ENCODE measurements around the gene CBX4.
A peak's percentile ranks its signal among the peaks of the same experiment; 100 is the strongest.

The CBX4 gene

DNA sequence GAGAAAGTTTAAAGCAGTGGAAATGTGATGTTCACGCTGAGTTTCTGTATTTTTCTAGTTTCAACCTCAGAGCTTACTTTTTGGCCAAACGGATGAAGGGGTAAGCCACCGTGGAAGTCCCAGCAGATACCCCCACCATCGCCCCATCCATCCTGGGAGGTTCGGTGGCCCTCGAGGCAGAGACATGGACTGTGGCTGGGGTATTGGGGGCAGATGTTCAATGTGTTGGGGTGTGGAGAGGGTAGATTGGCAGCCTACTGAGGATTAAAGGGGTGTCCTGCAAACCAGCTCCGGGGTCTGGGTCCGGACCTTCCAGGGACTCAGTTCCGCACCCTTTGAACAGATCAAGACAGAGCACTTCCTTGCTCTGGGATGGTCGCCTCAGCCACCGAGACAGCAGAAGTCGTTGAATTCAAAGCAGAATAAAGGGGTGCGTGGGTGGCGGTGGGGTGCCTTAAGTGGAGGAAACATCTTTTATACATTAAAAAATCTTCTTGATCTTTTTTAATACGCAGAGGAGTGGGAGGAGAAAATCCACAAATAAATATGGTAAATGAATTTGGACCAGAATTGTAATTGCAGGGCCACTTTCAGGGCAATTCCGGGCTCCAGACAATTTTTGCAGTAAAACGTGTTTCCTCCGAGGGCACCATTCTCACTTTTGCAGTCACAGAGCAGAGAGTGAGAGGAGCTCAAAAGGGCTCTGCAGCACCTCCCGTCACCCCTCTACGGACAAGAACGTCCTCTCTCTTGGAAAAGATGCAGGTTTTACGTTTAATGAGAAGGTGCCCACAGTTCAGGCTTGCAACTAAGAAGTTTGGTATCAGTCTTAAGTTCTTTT is 34.2 kb downstream of the CBX4 start:
- TF ChIP-seq, protein P1, sequence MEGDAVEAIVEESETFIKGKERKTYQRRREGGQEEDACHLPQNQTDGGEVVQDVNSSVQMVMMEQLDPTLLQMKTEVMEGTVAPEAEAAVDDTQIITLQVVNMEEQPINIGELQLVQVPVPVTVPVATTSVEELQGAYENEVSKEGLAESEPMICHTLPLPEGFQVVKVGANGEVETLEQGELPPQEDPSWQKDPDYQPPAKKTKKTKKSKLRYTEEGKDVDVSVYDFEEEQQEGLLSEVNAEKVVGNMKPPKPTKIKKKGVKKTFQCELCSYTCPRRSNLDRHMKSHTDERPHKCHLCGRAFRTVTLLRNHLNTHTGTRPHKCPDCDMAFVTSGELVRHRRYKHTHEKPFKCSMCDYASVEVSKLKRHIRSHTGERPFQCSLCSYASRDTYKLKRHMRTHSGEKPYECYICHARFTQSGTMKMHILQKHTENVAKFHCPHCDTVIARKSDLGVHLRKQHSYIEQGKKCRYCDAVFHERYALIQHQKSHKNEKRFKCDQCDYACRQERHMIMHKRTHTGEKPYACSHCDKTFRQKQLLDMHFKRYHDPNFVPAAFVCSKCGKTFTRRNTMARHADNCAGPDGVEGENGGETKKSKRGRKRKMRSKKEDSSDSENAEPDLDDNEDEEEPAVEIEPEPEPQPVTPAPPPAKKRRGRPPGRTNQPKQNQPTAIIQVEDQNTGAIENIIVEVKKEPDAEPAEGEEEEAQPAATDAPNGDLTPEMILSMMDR (conservative IDR thresholded peaks at IDR 0.05): no peak
- no peak overlapping the region for H3K27ac ChIP-seq

DNA sequence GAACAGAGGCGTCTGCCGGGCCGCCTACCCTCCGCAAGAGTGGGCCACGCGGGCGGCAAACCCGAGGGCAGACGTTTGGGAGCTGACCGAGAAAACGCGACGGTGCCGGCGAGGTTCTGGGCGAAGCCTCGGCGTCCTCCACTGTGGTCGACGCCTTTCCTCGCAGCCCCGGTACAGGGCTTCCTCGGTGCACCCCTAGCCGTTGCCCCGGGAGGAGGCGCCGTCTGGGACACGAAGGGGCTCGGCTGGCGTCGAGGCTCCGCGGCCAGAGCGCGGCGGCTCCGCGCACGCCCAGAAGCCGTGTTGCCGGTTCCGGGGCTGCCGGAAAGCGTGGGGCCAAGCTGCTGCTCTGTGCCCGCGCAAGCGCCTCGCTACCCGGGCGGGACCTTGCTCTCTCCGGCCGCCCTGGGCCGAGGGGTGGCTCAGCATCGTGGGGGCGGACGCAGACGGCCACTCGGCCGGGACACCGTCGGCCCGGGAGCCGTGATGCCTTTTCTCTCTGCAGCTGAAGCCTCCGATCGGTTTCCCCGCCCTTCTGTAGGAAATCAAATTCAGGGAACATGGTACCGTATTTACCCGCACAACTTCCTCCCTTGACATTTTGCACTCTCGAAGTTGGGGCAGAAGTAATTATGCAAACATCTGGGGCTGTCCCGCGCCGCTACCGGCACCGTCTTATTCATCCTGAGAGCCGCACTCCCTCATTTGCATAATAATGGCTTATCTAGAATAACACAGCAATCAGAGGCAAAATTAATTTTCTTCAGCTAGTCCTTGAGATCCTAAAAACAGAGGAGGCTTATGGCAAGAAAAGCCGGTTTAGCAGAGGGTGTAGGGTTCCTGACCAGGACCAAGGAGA is 35.0 kb downstream of the CBX4 start:
- TF ChIP-seq, protein P1 (conservative IDR thresholded peaks at IDR 0.05): no peak

DNA sequence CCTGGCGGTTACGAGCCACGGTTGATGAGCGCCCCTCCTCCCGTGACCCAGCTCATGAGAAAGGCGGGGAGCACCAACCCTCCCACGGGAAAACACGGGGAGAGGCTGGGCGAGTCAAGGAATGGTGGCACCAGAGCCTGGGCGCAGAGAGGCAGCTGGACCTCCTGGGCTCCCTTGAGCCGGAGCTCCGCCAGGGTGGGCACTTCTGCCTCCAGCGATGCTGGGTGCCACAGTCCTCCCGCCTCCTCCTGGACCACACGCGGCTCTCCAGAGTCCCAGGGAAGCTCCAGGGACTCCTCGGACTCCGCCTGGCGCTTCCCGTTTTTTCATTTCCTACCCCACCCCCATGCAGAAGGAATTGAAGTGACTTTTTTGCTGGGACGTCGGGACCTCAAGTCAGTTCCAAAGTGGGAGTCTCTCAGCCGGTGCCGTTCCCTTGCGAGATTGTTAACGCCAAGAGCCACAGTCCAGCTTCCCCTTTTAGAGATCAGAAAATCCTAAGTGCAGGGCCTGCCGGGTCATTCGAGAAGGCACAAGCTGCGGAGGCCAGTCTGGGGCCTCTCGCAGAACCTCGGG is 35.7 kb downstream of the CBX4 start:
- TF ChIP-seq, protein P1 (conservative IDR thresholded peaks at IDR 0.05): no peak
- no peak overlapping the region for H3K27ac ChIP-seq

More for the DNA sequence above, 35.0 kb downstream of the CBX4 start:
- H3K27ac ChIP-seq: no peak overlapping the region; the same call in 1 of the 2 replicates

DNA sequence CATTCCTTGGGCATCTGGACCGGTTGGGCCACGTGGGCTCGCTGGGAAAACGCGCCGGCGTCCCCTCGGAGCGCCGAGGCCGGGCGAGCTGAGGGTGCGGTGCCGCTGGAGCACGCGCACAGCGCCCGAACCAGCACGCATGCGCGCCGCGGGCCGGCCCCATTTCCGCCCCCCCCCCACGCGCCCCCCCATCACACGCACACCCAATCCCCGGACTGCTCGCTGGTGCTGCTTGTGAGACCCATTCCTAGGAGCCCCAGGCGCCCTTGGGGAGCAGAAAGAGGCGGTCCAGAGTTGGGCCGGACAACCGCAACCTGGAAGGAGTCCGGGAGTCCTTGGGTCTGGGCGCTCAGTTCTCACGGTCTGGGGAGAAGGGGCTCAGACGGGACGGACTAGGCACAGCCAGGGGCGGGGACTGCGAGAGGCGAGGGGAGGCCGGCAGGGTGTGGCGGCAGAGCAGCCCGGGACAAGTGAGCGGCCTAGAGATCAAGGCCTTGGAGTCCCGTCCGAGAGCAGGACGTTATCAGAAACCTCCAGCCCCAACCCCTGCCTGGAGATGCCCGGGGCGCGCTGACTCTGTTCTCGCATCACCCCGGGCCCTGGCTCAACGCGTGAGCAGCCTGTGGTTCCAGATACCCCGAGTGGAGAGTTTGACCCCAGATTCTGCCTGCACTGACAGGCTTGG is 36.4 kb downstream of the CBX4 start:
- TF ChIP-seq, protein P1 (conservative IDR thresholded peaks at IDR 0.05): no peak
- H3K27ac ChIP-seq: no peak overlapping the region

DNA sequence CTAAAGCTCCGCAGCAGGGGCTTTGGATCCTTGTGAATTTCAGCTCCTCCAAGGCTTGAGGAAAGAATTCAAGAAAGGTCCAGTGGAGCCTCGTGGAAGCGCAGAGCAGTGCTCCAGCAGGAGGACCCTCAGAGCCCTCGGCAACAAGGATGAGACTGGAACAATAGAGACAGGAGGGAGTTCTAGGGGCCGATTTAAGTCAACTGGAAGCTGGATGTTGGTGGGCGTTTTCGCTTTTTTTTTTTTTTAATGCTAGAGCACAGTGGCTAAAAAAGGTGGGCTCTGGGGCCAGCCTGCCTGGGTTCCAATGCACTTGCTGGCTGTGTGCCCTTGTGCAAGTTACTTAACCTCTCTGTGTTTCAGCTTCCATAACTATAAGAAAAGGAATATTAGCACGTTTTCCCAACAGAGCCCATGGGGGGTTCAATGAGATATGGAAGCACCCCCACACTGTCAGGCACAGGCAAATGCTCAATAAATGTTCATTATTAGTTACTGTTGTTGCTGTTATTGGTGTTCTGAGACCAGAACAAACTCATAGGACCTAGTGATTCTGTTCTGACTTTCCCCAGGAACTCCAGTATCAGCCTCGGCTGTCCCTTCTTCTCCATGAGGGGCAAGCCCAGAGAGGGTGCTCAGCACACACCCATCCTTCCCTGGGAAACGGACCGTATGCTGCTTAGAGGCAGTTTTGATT is 37.1 kb downstream of the CBX4 start:
- TF ChIP-seq, protein P1 (conservative IDR thresholded peaks at IDR 0.05): no peak
- no peak overlapping the region for H3K27ac ChIP-seq

DNA sequence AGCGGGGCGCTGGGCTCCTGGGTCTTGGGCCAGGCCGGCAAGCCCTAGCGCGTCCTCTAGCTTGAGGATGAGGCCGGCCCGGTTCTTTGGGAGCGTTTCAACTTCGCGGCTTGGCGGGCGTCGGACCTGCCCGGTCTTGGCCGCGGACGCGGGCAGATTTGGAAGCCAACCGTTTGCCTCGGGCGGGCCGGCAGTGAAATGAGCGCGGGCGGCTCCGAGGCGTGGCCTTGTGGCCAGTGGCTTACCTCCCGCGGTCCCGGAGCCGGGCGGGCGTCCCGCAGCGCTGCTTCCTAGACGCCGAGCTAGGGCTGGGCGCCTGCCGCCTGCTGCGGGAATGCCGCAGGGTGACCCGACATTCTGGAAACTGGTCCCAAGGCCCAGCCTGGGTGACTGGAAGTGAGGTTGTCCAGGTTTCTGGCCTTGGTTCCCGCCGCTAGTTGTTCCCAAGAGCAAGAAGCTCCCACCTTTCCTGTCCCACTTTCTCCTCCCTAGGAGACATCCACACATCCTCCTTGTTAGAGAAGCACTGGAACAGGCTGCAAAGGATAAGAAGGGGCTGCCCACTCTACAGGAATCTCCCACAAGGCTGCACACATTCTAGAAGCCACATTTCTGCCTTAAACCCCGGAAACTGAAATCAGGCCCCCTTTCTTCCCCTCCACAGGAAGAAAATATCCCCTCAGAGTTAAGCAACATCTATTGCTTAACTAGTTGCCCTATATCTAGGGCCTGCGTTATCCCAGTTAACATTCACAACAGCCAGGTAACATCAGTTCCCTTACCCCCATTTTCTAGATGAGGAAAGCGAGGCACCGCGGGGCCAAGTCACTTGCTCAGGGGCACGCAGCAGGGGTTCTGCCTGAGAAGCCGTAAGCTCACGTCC is 37.8 kb downstream of the CBX4 start:
- peak overlapping the region; percentile 43; the same call in 1 of the 2 replicates for H3K27ac ChIP-seq
- TF ChIP-seq, protein P1 (conservative IDR thresholded peaks at IDR 0.05): no peak

All from VCaP (cell line).